Suprapubic skin (tissue), 4 donors: Measurements from ENCODE around the gene YY1.

Experiments used
- CTCF ChIP-seq, 2 donors: fragments of 200-600 bp in 1 of 2; fragments of 450-650 bp in 1 of 2; sonication (generic) in 1 of 2; IDR thresholded peaks; one replicate each; pipeline ENCODE4 v1.5.1; 2016 to 2019; ENCODE audit warnings: antibody characterized with exemption in 2 of 2, mild to moderate bottlenecking in 1 of 2, moderate library complexity in 1 of 2
- EP300 ChIP-seq: sonication (generic); formaldehyde crosslinking; IDR thresholded peaks from one replicate; pipeline ENCODE4 v1.6.1; 2017; ENCODE audit warnings: antibody characterized with exemption
- POLR2A ChIP-seq, 2 donors: fragments of 450-650 bp; IDR thresholded peaks; one replicate each; pipeline ENCODE4 v1.6.1; 2017; ENCODE audit warnings: antibody characterized with exemption in 2 of 2, mild to moderate bottlenecking in 2 of 2, moderate library complexity in 2 of 2
- POLR2AphosphoS5 ChIP-seq, 3 donors: sonication (generic); formaldehyde crosslinking; IDR thresholded peaks; one replicate each; pipeline ENCODE4 v1.6.1; 2017; ENCODE audit warnings: antibody characterized with exemption in 3 of 3

- TF ChIP-seq CTCF (IDR thresholded peaks at IDR 0.05) = no peak
- no peak for TF ChIP-seq POLR2A (IDR thresholded peaks at IDR 0.05)
- no peak for TF ChIP-seq POLR2AphosphoS5 (IDR thresholded peaks at IDR 0.05)
- no peak for TF ChIP-seq EP300
Measured at GRCh38 chr14:100241279-100241678, 2.3 kb downstream of the YY1 start.
